ENCODE data around the gene HSPG2.

GRCh38 chr1:21898326-21899200 is 38.5 kb downstream of the HSPG2 start:
- TF ChIP-seq CTCF (IDR thresholded peaks at IDR 0.05) (no peak), POLR2AphosphoS5 (IDR thresholded peaks at IDR 0.05) (no peak), EP300 (IDR thresholded peaks at IDR 0.05) (no peak), POLR2A (IDR thresholded peaks at IDR 0.05) (no peak)

Measured in gastroesophageal sphincter (tissue), 3 donors.